Heart left ventricle (tissue), 13 donors: ENCODE results near the gene BIN1.

Source experiments
- CTCF ChIP-seq, 12 donors: fragments of 200-600 bp; sonication (generic) in 4 of 12; IDR thresholded peaks; one replicate each; pipeline versions ENCODE4 v1.5.0 to v1.8.0; 2018 to 2022; ENCODE audit warnings: antibody characterized with exemption in 12 of 12, mild to moderate bottlenecking in 5 of 12
- POLR2A ChIP-seq, 2 donors: fragments of 450-650 bp; IDR thresholded peaks; one replicate each; pipeline ENCODE4 v1.6.1; 2017; ENCODE audit warnings: antibody characterized with exemption in 2 of 2, mild to moderate bottlenecking in 2 of 2, moderate library complexity in 2 of 2
- donor health status: ischemic (EF 13 %, LVEDD 7.1; RV severe dilation, severe dysfunction).
- donor health status: DM: no; HTN: yes; CAD: no.
- donor health status: DM: no; HTN: no; CAD: no.
- donor health status: ischemic (EF 25% LVEDD 6.9; RV normal size, moderate dysfunction).
- donor health status: ischemic (EF 25% LVEDD 5.7; RV mildly dilated, moderate dysfunction).
- donor health status: ischemic (EF 35%, LVEDD 5.7; RV mildly dilated, moderate dysfunction).
- donor health status: nonischemic (EF 11% LVEDD 7.7; RV severe dilation, severe dysfunction).
- donor health status: DM: yes; HTN: yes; CAD: no.
- donor health status: PGD.
- donor health status: ischemic (EF 29% LVEDD 5.4; RV normal size, mild dysfunction).
- donor health status: nonischemic (EF 23%, LVEDD 6.1; RV moderate dilation, normal function).

- no peak for TF ChIP-seq CTCF (IDR thresholded peaks at IDR 0.05)
- TF ChIP-seq POLR2A (IDR thresholded peaks at IDR 0.05), result no peak
Measured at GRCh38 chr2:127118467-127118866, 11.5 kb upstream of the BIN1 start.
